Left lung (tissue), 10 donors: ENCODE data around the gene SCNN1B. TPM values are rescaled to one million over a fixed set of nuclear protein-coding genes. Genes with fewer than 3 reads are reported as not detected.

Experiments used
- ATAC-seq: fragments of 200-7000 bp; cut with Tn5 transposase; one replicate; pipeline ENCODE4 v1.9.1; 2020; ENCODE audit warnings: moderate library complexity
- DNase-seq, 4 donors: peaks; one replicate each; pipeline ENCODE4 v3.0.0-alpha.2; 2013 to 2020
- H3K27ac ChIP-seq, 2 donors: fragments of 200-600 bp; sonication (generic) in 1 of 2; one replicate each; pipeline versions ENCODE4 v1.5.0 to v1.8.0; 2020 to 2021
- H3K27me3 ChIP-seq, 2 donors: fragments of 200-600 bp; sonication (generic) in 1 of 2; one replicate each; pipeline versions ENCODE4 v1.5.0 to v1.8.0; 2020 to 2021
- H3K36me3 ChIP-seq, 2 donors: fragments of 200-600 bp; sonication (generic) in 1 of 2; one replicate each; pipeline versions ENCODE4 v1.5.0 to v1.8.0; 2020 to 2021
- H3K4me1 ChIP-seq, 2 donors: fragments of 200-600 bp; one replicate each; pipeline ENCODE4 v1.8.0; 2021
- H3K4me3 ChIP-seq, 2 donors: fragments of 200-600 bp; sonication (generic) in 1 of 2; one replicate each; pipeline versions ENCODE4 v1.5.0 to v1.8.0; 2020 to 2021; ENCODE audit warnings: mild to moderate bottlenecking in 1 of 2
- H3K9me3 ChIP-seq, 2 donors: fragments of 200-600 bp; sonication (generic) in 1 of 2; one replicate each; pipeline versions ENCODE4 v1.5.0 to v1.8.0; 2020 to 2021
- intact Hi-C, 2 donors: fragments of 100-400 bp; cut with DNase I; formaldehyde crosslinking; loops; one replicate each; pipeline versions ENCODE4 v1.11.2 to v1.14.2; 2022
- polyA plus RNA-seq, 6 donors: library from polyadenylated mRNA; unstranded; fragments of 120-200 nt; gene quantifications; one replicate each; pipeline ENCODE4 v1.2.1, GENCODE V29; 2013; ENCODE audit not compliant: insufficient read length in 6 of 6
- total RNA-seq, 2 donors: library from RNA; stranded (reverse); fragmentation: NEBNext Ultra II Directional; extraction: Animal tissue kit (Norgen Biotek cat#: 25700); gene quantifications; one replicate each; pipeline ENCODE4 v1.2.1, GENCODE V29; 2021
- TF ChIP-seq, protein P1 (sequence below), 2 donors: fragments of 200-600 bp; sonication (generic) in 1 of 2; IDR thresholded peaks; one replicate each; pipeline versions ENCODE4 v1.5.0 to v1.8.0; 2021; ENCODE audit warnings: antibody characterized with exemption in 2 of 2
- donor health status: DM: no; HTN: yes; CAD: no.
- donor health status: DM: no; HTN: no; CAD: no.

Gene SCNN1B
- total and polyA plus RNA-seq, 8 donors, result 2.4 to 28.6 (median 3.4) TPM

DNA sequence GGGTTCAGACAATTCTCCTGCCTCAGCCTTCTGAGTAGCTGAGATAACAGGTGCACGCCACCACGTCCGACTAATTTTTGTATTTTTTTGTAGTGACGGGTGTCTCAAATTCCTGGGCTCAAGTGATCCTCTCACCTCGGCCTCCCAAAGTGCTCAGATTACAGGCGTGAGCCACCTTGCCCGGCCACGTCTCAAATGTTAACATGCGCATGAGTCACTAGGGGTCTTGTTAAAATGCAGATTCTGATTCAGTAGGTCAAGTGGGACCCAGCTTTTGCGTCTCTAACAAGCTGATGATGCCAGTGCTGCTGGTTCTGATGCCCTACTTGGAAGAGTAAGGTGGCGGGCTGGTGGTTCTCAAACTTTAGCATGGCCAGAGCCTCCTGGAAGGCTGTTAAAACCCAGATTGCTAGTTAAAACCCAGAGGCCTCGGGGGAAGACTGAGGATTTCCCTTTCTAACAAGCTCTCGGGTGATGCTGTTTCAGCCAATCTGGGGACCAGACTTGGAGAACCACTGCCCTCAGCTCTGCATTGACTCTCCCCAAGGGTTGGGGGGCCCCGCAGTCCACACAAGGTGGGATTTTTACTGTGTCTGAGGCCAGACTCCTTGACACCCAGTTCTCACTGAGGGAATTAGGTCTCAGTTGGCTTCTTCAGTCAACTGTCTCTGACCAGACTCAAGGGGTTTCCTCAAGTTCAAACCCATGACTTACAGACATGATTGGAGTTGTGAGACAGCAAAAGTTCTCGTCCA is 17.9 kb downstream of the SCNN1B start:
- intact Hi-C loops, result no loop called here
- Histone ChIP-seq H3K9me3 (no peaks in the 10 kb centered on the region), H3K4me1 (peaks cover 0 to 6% of the 10 kb centered on the region in 2 donors), H3K27ac (peak overlapping the region in 1 of 2 donors; percentile 13), H3K27me3 (no peaks in the 10 kb centered on the region), H3K36me3 (no peaks in the 10 kb centered on the region), H3K4me3 (no peak overlapping the region)
- ATAC-seq, result no peak
- DNase-seq, result no peak
- TF ChIP-seq, protein P1, sequence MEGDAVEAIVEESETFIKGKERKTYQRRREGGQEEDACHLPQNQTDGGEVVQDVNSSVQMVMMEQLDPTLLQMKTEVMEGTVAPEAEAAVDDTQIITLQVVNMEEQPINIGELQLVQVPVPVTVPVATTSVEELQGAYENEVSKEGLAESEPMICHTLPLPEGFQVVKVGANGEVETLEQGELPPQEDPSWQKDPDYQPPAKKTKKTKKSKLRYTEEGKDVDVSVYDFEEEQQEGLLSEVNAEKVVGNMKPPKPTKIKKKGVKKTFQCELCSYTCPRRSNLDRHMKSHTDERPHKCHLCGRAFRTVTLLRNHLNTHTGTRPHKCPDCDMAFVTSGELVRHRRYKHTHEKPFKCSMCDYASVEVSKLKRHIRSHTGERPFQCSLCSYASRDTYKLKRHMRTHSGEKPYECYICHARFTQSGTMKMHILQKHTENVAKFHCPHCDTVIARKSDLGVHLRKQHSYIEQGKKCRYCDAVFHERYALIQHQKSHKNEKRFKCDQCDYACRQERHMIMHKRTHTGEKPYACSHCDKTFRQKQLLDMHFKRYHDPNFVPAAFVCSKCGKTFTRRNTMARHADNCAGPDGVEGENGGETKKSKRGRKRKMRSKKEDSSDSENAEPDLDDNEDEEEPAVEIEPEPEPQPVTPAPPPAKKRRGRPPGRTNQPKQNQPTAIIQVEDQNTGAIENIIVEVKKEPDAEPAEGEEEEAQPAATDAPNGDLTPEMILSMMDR (IDR thresholded peaks at IDR 0.05), result no peak

DNA sequence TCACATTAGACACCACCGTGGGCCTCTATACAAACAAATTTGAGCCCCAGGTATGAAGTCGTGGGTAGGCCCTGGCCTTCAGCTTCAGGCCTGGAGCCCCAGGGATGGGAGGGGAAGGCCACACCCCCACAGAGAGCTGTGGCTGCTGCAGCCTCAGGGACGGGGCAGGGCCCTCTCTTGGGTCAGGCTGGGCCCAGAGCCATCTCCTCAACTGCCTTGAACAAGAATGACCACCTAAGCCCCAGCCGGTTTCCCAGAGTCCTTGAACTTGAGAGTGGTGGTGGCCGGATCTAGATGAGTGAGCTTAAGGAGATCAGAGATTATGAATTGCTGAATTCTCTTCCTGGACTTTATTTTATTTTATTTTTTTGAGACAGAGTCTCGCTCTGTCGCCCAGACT is 18.6 kb downstream of the SCNN1B start:
- Histone ChIP-seq H3K36me3 (no peaks in the 10 kb centered on the region), H3K27me3 (no peaks in the 10 kb centered on the region), H3K4me3 (no peak overlapping the region), H3K27ac (peak overlapping the region in 1 of 2 donors; percentile 35), H3K4me1 (peaks cover 0 to 7% of the 10 kb centered on the region in 2 donors), H3K9me3 (no peaks in the 10 kb centered on the region)
- ATAC-seq (peak; percentile 62), DNase-seq (peak in 3 of 4 donors; percentile 58 to 86 (median 83))
- intact Hi-C loops, result no loop called here
- TF ChIP-seq, protein P1 (IDR thresholded peaks at IDR 0.05), result no peak

DNA sequence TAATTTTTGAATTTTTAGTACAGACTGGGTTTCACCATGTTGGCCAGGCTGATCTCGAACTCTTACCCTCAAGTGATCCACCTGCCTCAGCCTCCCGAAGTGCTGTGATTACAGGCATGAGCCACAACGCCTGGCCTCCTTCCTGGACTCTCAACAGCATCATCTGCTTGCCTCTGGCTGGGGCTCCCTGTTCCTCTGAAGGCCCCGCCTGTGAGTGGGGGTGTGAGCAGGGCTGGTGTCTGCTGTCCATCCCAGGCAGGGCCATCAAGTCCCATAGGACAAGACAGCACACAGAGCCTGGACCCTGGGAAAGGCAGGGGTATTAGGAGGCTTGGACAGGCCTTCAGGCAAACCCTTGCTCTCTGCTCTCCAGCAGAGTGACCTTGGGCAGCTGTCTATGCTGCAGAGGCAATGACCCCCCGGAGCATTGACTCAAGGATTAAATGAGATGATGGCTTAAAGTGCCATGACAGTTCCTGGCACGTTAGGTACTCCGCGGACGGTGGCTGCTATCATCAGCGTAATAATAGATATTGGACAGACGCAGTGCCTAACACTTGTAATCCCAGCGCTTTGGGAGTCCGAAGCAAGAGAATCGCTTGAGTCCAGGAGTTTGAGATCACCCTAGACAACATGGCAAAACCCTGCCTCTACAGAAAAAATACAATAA is 19.2 kb downstream of the SCNN1B start:
- no peak for DNase-seq
- TF ChIP-seq, protein P1 (IDR thresholded peaks at IDR 0.05), result no peak
- peaks cover 0 to 13% of the 10 kb centered on the region in 2 donors for H3K4me1 ChIP-seq

DNA sequence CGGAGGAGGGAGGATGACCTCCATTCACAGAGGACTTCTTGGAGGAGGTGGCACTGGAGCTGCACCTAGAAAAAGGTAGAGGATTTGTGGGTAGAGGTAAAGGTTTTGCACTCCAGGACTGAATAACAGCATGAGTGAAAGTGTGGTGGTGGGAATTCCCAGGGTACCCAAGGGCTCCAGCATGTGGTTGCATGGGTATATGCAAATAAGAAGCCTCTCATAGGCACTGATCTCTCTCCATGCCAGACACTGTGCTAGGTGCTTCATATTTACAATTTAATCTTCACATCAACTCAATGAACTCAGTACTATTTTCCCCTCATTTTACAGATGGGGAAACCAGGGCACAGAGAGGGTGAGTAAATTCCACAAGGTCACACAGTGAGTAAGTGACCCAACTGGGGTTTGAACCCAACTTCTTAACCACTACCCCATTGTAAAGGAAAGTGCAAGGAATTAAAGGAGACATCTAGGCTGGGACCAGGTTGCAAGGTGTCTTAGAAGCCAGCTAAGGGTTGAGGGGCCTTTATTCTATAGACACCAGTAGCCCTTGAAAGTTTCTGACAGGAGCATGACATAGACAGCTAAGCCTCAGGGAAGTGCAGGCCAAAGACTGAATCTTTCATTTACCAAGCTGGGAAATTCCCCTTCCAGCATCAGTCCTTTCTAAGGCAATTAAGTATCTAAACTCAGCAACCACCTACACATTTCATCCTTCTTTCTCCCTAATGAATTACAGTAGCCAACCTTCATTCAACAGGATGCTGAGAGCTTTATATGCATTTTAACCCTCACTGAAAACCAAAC is 21.3 kb downstream of the SCNN1B start:
- ATAC-seq (no peak), DNase-seq (no peak)
- peaks cover 0 to 13% of the 10 kb centered on the region in 2 donors for H3K4me1 ChIP-seq
- TF ChIP-seq, protein P1 (IDR thresholded peaks at IDR 0.05), result no peak
- intact Hi-C loops, result no loop called here
- H3K27me3 ChIP-seq, result no peaks in the 10 kb centered on the region
- no peak overlapping the region for H3K27ac ChIP-seq
- H3K36me3 ChIP-seq, result no peaks in the 10 kb centered on the region
- H3K4me3 ChIP-seq, result no peak overlapping the region
- H3K9me3 ChIP-seq, result no peaks in the 10 kb centered on the region

More for the DNA sequence above, 19.2 kb downstream of the SCNN1B start:
- Histone ChIP-seq H3K27me3 (no peaks in the 10 kb centered on the region), H3K36me3 (no peaks in the 10 kb centered on the region), H3K9me3 (no peaks in the 10 kb centered on the region), H3K4me3 (no peak overlapping the region), H3K27ac (peak overlapping the region in 1 of 2 donors; percentile 35)
- no peak for ATAC-seq
- intact Hi-C loops, result no loop called here
